Activated CD8-positive, alpha-beta T cell treated with anti-CD3 and anti-CD28 coated beads for 36 hours (primary cell): ENCODE measurements around the gene PANX2. TPM values are rescaled to one million over a fixed set of nuclear protein-coding genes. Genes with fewer than 3 reads are reported as not detected.

Source experiments
- ATAC-seq: fragments of 200-7000 bp; cut with Tn5 transposase; one replicate; pipeline ENCODE4 v1.10.0; 2021; ENCODE audit warnings: mild to moderate bottlenecking, moderate library complexity
- CTCF ChIA-PET: fragments of 350-600 bp; sonication (Branson Sonifier 250); formaldehyde crosslinking; loops from one replicate; lab custom pipeline; 2021; ENCODE audit warnings: antibody characterized with exemption; lab: Charles Lee
- POLR2A ChIA-PET: fragments of 350-600 bp; sonication (Branson Sonifier 250); formaldehyde crosslinking; loops from one replicate; lab custom pipeline; 2021; ENCODE audit warnings: antibody characterized with exemption; lab: Charles Lee
- DNase-seq: peaks from one replicate; pipeline ENCODE4 v3.0.0-alpha.2; 2020
- H3K27ac Mint-ChIP-seq: one replicate; pipeline ENCODE4 v1.8.0; 2021; ENCODE audit warnings: mild to moderate bottlenecking, mixed read lengths
- H3K27me3 Mint-ChIP-seq: one replicate; pipeline ENCODE4 v1.8.0; 2021; ENCODE audit warnings: mixed read lengths
- H3K36me3 Mint-ChIP-seq: one replicate; pipeline ENCODE4 v1.8.0; 2021; ENCODE audit warnings: low read depth, mixed read lengths
- H3K4me1 Mint-ChIP-seq: one replicate; pipeline ENCODE4 v1.8.0; 2021; ENCODE audit warnings: low read depth, mixed read lengths
- H3K4me3 Mint-ChIP-seq: one replicate; pipeline ENCODE4 v1.8.0; 2021; ENCODE audit warnings: mild to moderate bottlenecking, moderate library complexity, mixed read lengths
- H3K9me3 Mint-ChIP-seq: one replicate; pipeline ENCODE4 v1.8.0; 2021; ENCODE audit warnings: mixed read lengths
- intact Hi-C: fragments of 100-400 bp; cut with micrococcal nuclease; formaldehyde crosslinking; loops from one replicate; pipeline ENCODE4 v1.10.0; 2022
- total RNA-seq, 2 experiments: library from RNA; stranded (reverse); gene quantifications; one replicate each; pipeline ENCODE4 v1.2.3, GENCODE V29; 2021
- TF ChIP-seq, protein P1 (sequence below): fragments of 200-600 bp; IDR thresholded peaks from one replicate; pipeline ENCODE4 v1.8.0; 2022; ENCODE audit warnings: antibody characterized with exemption, mild to moderate bottlenecking

PANX2 gene
- total RNA-seq, 2 experiments from 2014 or later, result 3.3 to 3.9 TPM

DNA sequence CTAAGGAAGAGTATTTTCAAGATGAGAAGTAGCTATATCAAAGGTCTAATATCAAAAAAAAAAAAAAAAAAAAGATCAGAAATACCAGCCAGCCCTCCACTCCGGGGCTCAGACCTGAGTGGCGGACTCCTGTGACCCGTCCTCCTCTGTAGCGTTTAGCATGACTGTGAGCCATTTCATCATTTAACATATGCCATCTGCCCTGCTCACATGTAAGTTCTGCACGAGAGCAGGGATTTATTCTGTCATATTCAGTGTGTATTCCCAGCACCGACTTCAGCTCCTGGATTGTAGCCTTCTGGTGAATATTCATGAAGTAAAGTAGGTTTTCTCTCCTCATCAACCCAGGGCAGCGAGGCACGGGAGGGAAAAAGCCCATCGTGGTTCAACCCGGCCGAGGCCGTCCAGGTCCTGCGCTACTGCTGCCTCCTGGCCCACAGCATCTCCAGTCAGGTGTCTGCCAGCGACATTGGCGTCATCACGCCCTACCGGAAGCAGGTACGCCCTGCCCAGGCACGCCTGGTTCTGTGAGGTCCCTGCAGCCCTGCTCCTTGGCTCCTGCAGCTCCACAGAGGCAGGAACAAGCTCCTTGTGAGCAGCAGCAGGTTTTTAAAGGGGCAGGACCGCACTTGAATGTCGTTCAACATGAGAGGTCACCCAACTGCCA, 12.7 kb upstream of the PANX2 start:
- H3K9me3 Mint-ChIP-seq, result no peaks in the 10 kb centered on the region

DNA sequence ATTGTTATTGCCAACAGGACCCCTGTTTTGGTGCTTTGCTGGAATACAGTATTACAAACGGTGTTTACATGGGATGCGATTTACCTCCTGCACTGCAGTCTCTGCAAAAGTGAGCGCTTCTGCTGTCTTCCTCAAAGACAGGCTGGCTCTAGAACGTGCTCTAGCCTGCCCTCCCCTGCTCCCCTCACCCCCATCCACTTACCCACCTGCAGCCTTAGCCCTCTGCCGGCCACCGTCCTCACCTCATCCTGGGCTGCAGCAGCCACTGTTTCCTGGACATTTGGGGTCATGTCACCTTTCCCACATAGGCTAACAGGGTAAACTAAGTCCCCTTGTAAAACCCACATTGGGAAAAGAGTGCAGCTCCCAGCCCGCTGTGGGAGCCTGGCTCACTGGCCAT, 9.6 kb upstream of the PANX2 start:
- TF ChIP-seq, protein P1, sequence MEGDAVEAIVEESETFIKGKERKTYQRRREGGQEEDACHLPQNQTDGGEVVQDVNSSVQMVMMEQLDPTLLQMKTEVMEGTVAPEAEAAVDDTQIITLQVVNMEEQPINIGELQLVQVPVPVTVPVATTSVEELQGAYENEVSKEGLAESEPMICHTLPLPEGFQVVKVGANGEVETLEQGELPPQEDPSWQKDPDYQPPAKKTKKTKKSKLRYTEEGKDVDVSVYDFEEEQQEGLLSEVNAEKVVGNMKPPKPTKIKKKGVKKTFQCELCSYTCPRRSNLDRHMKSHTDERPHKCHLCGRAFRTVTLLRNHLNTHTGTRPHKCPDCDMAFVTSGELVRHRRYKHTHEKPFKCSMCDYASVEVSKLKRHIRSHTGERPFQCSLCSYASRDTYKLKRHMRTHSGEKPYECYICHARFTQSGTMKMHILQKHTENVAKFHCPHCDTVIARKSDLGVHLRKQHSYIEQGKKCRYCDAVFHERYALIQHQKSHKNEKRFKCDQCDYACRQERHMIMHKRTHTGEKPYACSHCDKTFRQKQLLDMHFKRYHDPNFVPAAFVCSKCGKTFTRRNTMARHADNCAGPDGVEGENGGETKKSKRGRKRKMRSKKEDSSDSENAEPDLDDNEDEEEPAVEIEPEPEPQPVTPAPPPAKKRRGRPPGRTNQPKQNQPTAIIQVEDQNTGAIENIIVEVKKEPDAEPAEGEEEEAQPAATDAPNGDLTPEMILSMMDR, result no peak
- ChIA-PET POLR2A (no interaction called here), CTCF (no interaction called here)
- ATAC-seq (no peak), DNase-seq (no peak)
- no peaks in the 10 kb centered on the region for H3K36me3 Mint-ChIP-seq
- peaks cover 9% of the 10 kb centered on the region for H3K27me3 Mint-ChIP-seq
- H3K4me1 Mint-ChIP-seq, result no peaks in the 10 kb centered on the region
- no peaks in the 10 kb centered on the region for H3K9me3 Mint-ChIP-seq
- H3K27ac Mint-ChIP-seq, result no peak overlapping the region
- H3K4me3 Mint-ChIP-seq, result no peak overlapping the region
- intact Hi-C loops, result no loop called here

More for the DNA sequence above, 12.7 kb upstream of the PANX2 start:
- ATAC-seq, result no peak
- intact Hi-C loops, result no loop called here
- Mint-ChIP-seq H3K27ac (no peak overlapping the region), H3K4me3 (no peak overlapping the region), H3K4me1 (no peaks in the 10 kb centered on the region), H3K36me3 (no peaks in the 10 kb centered on the region), H3K27me3 (peaks cover 7% of the 10 kb centered on the region)
- CTCF ChIA-PET, result interaction anchor here (1.7 kb wide), 1 partner anchor 9 kb away, joined by 4 read pairs; no protein-coding TSS in a partner anchor
- TF ChIP-seq, protein P1, result no peak
- DNase-seq, result no peak
- POLR2A ChIA-PET, result no interaction called here

DNA sequence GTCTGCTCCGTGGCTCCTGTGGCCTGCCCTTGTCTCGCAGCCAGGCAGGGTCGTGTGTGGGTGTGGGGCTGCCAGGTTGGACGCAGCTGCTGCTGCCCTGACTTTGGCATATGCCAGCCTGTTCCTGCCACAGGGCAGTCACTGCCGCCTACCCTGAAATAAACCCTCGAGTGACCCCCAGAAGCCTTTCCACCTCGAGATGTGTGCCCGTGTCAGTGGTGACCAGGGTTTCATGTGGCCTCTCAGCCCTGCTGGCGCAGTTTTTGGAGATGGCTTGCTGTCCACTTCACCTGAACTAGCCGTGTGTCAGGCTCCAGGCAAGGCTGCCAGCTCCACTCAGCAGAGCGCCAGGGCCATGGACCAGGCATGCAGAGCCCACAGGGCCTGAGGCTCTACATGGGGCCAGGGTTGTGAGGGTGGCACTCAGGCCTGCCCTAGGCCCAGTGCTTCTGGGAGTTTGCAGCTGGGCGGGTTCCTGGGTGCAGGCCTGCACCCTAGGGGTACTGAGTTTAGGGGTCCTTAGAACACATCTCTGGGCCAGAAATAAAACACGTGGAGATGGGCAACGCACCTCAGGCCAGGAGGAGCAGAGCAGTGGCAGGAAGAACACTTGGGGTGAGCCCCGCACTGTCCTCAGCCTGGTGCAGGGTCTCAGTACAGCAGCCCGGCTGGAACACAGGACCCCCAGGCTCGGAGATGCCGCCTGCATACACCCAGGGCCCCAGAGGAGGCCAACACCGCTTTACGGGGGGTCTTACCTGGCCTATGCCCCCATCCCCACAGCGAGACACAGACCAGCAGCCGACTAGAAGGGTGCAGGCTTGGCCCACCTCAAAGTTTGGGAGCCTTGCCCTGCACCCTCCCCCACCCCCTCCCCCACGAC, 8.8 kb upstream of the PANX2 start:
- Mint-ChIP-seq H3K4me3 (no peak overlapping the region), H3K27me3 (peaks cover 9% of the 10 kb centered on the region), H3K9me3 (no peaks in the 10 kb centered on the region), H3K4me1 (no peaks in the 10 kb centered on the region), H3K36me3 (no peaks in the 10 kb centered on the region), H3K27ac (no peak overlapping the region)
- DNase-seq (no peak), ATAC-seq (no peak)
- intact Hi-C loops, result no loop called here
- POLR2A ChIA-PET, result interaction anchor here (0.6 kb wide), 1 partner anchor 9 kb away, joined by 3 read pairs; no protein-coding TSS in a partner anchor
- CTCF ChIA-PET, result no interaction called here
- TF ChIP-seq, protein P1, result no peak

DNA sequence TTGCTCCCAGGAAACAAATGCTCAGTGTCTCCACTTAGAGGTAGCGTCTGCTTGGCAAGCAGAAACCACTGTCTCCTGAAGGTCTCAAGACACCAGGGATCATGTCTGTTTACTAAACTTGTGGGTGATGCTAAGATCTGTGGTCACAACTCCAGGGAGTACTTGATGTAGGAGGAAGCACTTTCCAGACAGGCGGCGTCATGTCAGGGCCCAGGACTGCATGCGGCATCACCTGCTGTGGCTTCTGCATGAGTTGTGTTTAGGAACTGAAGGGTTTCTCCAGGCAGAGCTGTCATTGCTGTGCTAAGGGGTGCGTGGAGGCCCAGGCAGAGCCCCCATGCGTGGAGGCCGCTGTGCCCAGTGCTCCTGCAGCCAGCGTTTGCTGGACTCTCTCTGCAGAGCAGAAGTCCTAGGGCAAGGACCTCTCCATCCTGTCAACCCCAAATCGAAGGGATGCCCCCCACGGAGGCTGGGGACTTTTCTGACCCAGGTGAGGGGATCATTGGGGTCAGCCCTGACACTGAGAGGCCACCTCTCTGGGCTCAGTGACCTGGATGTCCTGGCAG, 8.1 kb upstream of the PANX2 start:
- Mint-ChIP-seq H3K9me3 (no peaks in the 10 kb centered on the region), H3K27me3 (peaks cover 9% of the 10 kb centered on the region), H3K4me3 (no peak overlapping the region), H3K36me3 (no peaks in the 10 kb centered on the region), H3K4me1 (no peaks in the 10 kb centered on the region), H3K27ac (no peak overlapping the region)
- intact Hi-C loops, result no loop called here
- CTCF ChIA-PET, result no interaction called here
- POLR2A ChIA-PET, result interaction anchor here (0.6 kb wide), 1 partner anchor 10 kb away, joined by 3 read pairs; no protein-coding TSS in a partner anchor
- ATAC-seq (no peak), DNase-seq (no peak)
- TF ChIP-seq, protein P1, result no peak
